T-helper 2 cell treated with Interferon-gamma antibody and Interleukin-4, amounts not matched to agents 100 ng/mL and 5 ng/mL, for 36 hours (primary cell): ENCODE results near the gene MGME1. TPM values are rescaled to one million over a fixed set of nuclear protein-coding genes. Genes with fewer than 3 reads are reported as not detected.

Source experiments
- intact Hi-C: fragments of 100-400 bp; cut with micrococcal nuclease; formaldehyde crosslinking; loops from one replicate; pipeline ENCODE4 v1.15.1; 2023
- total RNA-seq: library from RNA; stranded (reverse); gene quantifications from 2 replicates; pipeline ENCODE4 v1.2.3, GENCODE V29; 2022

The MGME1 gene
- total RNA-seq, 1 donor from 2014 or later, result 31.9 TPM

- intact Hi-C loops, result no loop called here
Observed at GRCh38 chr20:17940224-17940971, 28.4 kb upstream of the MGME1 start.

GRCh38 chr20:17941087-17941825 is 27.6 kb upstream of the MGME1 start:
- intact Hi-C loops, result no loop called here

GRCh38 chr20:17941826-17942196 is 27.0 kb upstream of the MGME1 start:
- intact Hi-C loops, result no loop called here

GRCh38 chr20:17943343-17943742 is 25.5 kb upstream of the MGME1 start:
- intact Hi-C loops, result no loop called here

GRCh38 chr20:17944854-17945474 is 23.9 kb upstream of the MGME1 start:
- intact Hi-C loops, result no loop called here

GRCh38 chr20:17946040-17946439 is 22.8 kb upstream of the MGME1 start:
- intact Hi-C loops, result no loop called here

GRCh38 chr20:17946572-17947473 is 22.0 kb upstream of the MGME1 start:
- intact Hi-C loops, result no loop called here

- intact Hi-C loops, result no loop called here
Observed at GRCh38 chr20:17947474-17947815, 21.4 kb upstream of the MGME1 start.

GRCh38 chr20:17948442-17948841 is 20.4 kb upstream of the MGME1 start:
- intact Hi-C loops, result no loop called here

GRCh38 chr20:17949899-17950298 is 18.9 kb upstream of the MGME1 start:
- intact Hi-C loops, result no loop called here

GRCh38 chr20:17950670-17951069 is 18.1 kb upstream of the MGME1 start:
- intact Hi-C loops, result no loop called here

GRCh38 chr20:17951323-17951722 is 17.5 kb upstream of the MGME1 start:
- intact Hi-C loops, result no loop called here

- intact Hi-C loops, result no loop called here
Observed at GRCh38 chr20:17952692-17953684, 15.8 kb upstream of the MGME1 start.

- intact Hi-C loops, result loop anchor here (2.0 kb wide), 1 partner anchor 15 kb away; the partner anchor contains the start of genes MGME1 and SNX5
Observed at GRCh38 chr20:17953935-17954334, 14.9 kb upstream of the MGME1 start.

- intact Hi-C loops, result loop anchor here (2.0 to 5.0 kb wide), 2 partner anchors 13 to 42 kb away; partner anchors contain the start of genes MGME1 and SNX5
Observed at GRCh38 chr20:17955302-17955701, 13.5 kb upstream of the MGME1 start.

- intact Hi-C loops, result loop anchor here (5.0 kb wide), 1 partner anchor 41 kb away; no protein-coding TSS in a partner anchor
Observed at GRCh38 chr20:17956099-17956685, 12.6 kb upstream of the MGME1 start.

- intact Hi-C loops, result loop anchor here (5.0 kb wide), 1 partner anchor 40 kb away; no protein-coding TSS in a partner anchor
Observed at GRCh38 chr20:17957505-17958363, 11.1 kb upstream of the MGME1 start.
